HCT116 (cell line): ENCODE measurements around the gene GALK2.

Source experiments
- CEBPB ChIP-seq: IDR thresholded peaks from 2 replicates; pipeline ENCODE4 v1.6.1; 2012; ENCODE audit warnings: low read depth
- EGR1 ChIP-seq: IDR thresholded peaks from 2 replicates; pipeline ENCODE4 v1.6.1; 2012; ENCODE audit warnings: low read depth
- EZH2 ChIP-seq: fragments of 200-600 bp; sonication (generic); IDR thresholded peaks from 2 replicates; pipeline ENCODE4 v1.6.1; 2017; ENCODE audit warnings: antibody characterized with exemption, mixed run types
- FOSL1 ChIP-seq: IDR thresholded peaks from 2 replicates; pipeline ENCODE4 v1.6.1; 2012; ENCODE audit warnings: low read depth
- JUND ChIP-seq: IDR thresholded peaks from 2 replicates; pipeline ENCODE4 v1.6.1; 2012
- POLR2A ChIP-seq: IDR thresholded peaks from 2 replicates; pipeline ENCODE4 v1.7.0; 2011; ENCODE audit warnings: borderline replicate concordance; ENCODE audit not compliant: insufficient read depth, insufficient read length; ENCODE audit errors: extremely low read depth
- POLR2AphosphoS5 ChIP-seq: IDR thresholded peaks from 2 replicates; pipeline ENCODE4 v1.6.1; 2011; ENCODE audit warnings: mild to moderate bottlenecking, low read depth, low read length, moderate library complexity
- ZNF274 ChIP-seq: fragments of 200-500 bp; sonication (Bioruptor generic); IDR thresholded peaks from 2 replicates; pipeline ENCODE4 v1.6.1; 2014; ENCODE audit warnings: mild to moderate bottlenecking, low read depth, low read length, inconsistent platforms
- TF ChIP-seq, protein P1 (sequence below), 3 experiments: fragments of 200-600 bp in 1 of 3; sonication (generic) in 1 of 3; IDR thresholded peaks in 2 of 3; conservative IDR thresholded peaks in 1 of 3; 2 replicates each; pipeline ENCODE4 v1.5.1; 2012 to 2017; ENCODE audit warnings: low read depth in 2 of 3, low read length in 2 of 3, antibody characterized with exemption in 1 of 3, borderline replicate concordance in 1 of 3, control low read depth in 1 of 3, mild to moderate bottlenecking in 1 of 3, mixed read lengths in 1 of 3, mixed run types in 1 of 3, moderate library complexity in 1 of 3; ENCODE audit not compliant: insufficient read depth in 1 of 3
- TF ChIP-seq, protein P2 (sequence below): IDR thresholded peaks from 2 replicates; pipeline ENCODE4 v1.6.1; 2012
- TF ChIP-seq, protein P3 (sequence below): IDR thresholded peaks from 2 replicates; pipeline ENCODE4 v1.6.1; 2012; ENCODE audit warnings: low read depth
- TF ChIP-seq, protein P4 (sequence below): IDR thresholded peaks from 2 replicates; pipeline ENCODE4 v1.6.1; 2012

DNA sequence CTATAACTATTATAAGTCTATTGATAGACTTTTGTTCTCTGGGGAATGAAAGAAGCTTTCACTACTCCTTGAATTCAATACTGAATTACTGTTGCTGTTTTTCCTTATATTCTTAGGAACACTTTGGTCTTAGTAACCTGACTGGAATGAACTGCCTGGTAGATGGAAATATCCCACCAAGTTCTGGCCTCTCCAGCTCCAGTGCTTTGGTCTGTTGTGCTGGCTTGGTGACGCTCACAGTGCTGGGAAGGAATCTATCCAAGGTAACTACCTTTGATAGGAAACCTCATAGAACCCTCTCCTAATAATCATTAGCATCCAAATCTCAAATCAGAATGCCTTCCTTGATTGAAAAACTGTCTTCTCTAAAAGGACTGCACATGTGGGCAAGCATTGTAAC, 69.1 kb downstream of the GALK2 start:
- TF ChIP-seq EGR1, result no peak
- TF ChIP-seq ZNF274, result no peak
- TF ChIP-seq, protein P1, sequence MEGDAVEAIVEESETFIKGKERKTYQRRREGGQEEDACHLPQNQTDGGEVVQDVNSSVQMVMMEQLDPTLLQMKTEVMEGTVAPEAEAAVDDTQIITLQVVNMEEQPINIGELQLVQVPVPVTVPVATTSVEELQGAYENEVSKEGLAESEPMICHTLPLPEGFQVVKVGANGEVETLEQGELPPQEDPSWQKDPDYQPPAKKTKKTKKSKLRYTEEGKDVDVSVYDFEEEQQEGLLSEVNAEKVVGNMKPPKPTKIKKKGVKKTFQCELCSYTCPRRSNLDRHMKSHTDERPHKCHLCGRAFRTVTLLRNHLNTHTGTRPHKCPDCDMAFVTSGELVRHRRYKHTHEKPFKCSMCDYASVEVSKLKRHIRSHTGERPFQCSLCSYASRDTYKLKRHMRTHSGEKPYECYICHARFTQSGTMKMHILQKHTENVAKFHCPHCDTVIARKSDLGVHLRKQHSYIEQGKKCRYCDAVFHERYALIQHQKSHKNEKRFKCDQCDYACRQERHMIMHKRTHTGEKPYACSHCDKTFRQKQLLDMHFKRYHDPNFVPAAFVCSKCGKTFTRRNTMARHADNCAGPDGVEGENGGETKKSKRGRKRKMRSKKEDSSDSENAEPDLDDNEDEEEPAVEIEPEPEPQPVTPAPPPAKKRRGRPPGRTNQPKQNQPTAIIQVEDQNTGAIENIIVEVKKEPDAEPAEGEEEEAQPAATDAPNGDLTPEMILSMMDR (IDR thresholded peaks at IDR 0.05 in 2 of 3, conservative IDR thresholded peaks at IDR 0.05 in 1 of 3; ENCODE audit: borderline replicate concordance in 1 of 3, insufficient read depth in 1 of 3, low read depth in 2 of 3, low read length in 2 of 3), result no peak
- no peak for TF ChIP-seq EZH2
- no peak for TF ChIP-seq FOSL1
- TF ChIP-seq, protein P2, sequence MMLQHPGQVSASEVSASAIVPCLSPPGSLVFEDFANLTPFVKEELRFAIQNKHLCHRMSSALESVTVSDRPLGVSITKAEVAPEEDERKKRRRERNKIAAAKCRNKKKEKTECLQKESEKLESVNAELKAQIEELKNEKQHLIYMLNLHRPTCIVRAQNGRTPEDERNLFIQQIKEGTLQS, result no peak
- no peak for TF ChIP-seq JUND
- TF ChIP-seq POLR2AphosphoS5, result no peak
- no peak for TF ChIP-seq POLR2A
- TF ChIP-seq, protein P3, sequence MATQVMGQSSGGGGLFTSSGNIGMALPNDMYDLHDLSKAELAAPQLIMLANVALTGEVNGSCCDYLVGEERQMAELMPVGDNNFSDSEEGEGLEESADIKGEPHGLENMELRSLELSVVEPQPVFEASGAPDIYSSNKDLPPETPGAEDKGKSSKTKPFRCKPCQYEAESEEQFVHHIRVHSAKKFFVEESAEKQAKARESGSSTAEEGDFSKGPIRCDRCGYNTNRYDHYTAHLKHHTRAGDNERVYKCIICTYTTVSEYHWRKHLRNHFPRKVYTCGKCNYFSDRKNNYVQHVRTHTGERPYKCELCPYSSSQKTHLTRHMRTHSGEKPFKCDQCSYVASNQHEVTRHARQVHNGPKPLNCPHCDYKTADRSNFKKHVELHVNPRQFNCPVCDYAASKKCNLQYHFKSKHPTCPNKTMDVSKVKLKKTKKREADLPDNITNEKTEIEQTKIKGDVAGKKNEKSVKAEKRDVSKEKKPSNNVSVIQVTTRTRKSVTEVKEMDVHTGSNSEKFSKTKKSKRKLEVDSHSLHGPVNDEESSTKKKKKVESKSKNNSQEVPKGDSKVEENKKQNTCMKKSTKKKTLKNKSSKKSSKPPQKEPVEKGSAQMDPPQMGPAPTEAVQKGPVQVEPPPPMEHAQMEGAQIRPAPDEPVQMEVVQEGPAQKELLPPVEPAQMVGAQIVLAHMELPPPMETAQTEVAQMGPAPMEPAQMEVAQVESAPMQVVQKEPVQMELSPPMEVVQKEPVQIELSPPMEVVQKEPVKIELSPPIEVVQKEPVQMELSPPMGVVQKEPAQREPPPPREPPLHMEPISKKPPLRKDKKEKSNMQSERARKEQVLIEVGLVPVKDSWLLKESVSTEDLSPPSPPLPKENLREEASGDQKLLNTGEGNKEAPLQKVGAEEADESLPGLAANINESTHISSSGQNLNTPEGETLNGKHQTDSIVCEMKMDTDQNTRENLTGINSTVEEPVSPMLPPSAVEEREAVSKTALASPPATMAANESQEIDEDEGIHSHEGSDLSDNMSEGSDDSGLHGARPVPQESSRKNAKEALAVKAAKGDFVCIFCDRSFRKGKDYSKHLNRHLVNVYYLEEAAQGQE, result no peak
- TF ChIP-seq CEBPB, result no peak
- TF ChIP-seq, protein P4, sequence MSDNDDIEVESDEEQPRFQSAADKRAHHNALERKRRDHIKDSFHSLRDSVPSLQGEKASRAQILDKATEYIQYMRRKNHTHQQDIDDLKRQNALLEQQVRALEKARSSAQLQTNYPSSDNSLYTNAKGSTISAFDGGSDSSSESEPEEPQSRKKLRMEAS, result no peak
